ENCODE data around the gene SCLY.

SCLY gene

DNA sequence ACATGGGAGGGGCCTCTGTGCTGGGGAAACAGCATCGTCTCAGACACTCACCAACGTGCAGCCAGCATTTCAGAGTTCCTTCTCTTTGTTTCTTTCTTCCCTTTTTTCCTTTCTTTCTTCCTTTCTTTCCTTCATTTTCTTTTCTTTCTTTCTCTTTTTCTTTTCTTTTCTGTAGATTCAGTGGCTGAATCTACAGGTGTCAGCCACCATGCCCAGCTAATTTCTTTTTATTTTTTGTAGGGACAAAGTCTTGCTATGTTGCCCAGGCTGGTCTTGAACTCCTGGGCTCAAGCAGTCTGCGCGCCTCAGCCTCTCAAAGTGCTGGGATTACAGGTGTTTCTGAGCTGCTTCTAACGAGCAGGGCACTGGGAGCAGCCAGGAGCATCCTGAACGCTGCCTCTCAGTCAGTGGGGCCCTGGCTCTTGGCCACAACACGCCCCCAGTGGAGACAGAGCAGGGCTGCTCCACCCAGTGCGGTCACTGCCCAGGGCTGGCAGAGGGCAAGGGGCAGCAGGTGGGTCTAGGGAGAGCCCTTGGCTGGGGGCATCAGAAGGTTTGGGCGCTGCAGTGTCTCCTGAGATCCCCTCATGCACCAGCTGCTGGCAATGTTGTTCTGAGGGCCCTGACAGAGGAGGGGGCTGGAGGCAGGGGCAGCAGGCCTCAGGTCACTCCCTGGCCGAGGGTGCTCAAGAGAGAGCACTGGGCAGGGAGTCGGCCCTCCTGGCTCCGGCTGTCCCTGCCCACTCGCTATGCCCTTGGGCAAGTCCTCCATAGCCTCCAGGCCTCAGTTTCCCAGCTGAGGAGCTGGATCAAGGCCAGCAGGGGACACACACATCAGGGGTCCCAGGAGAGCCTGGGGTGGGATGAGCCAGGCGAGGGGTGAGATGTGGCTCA, 72.9 kb downstream of the SCLY start:
- no peaks in the 10 kb centered on the region for H3K27me3 ChIP-seq (ENCODE audit: control insufficient read depth, insufficient read depth, low read length)
- H3K36me3 ChIP-seq (ENCODE audit: control insufficient read depth, low read depth, low read length): no peaks in the 10 kb centered on the region
- no peaks in the 10 kb centered on the region for H3K9me3 ChIP-seq (ENCODE audit: control insufficient read depth, low read depth, low read length)
- no peaks in the 10 kb centered on the region for H3K4me1 ChIP-seq (ENCODE audit: control insufficient read depth, low read depth, low read length)
- H3K4me3 ChIP-seq (ENCODE audit: low read length): no peak overlapping the region
- H3K9ac ChIP-seq (ENCODE audit: low read length): no peak overlapping the region
- H3K27ac ChIP-seq (ENCODE audit: low read length): no peak overlapping the region

- H3K4me1 ChIP-seq (ENCODE audit: control insufficient read depth, low read depth, low read length): no peaks in the 10 kb centered on the region
- no peak overlapping the region for H3K27ac ChIP-seq (ENCODE audit: low read length)
- H3K9me3 ChIP-seq (ENCODE audit: control insufficient read depth, low read depth, low read length): no peaks in the 10 kb centered on the region
- H3K4me3 ChIP-seq (ENCODE audit: low read length): no peak overlapping the region
- no peaks in the 10 kb centered on the region for H3K27me3 ChIP-seq (ENCODE audit: control insufficient read depth, insufficient read depth, low read length)
- no peaks in the 10 kb centered on the region for H3K36me3 ChIP-seq (ENCODE audit: control insufficient read depth, low read depth, low read length)
- no peak overlapping the region for H3K9ac ChIP-seq (ENCODE audit: low read length)
Observed at GRCh38 chr2:238134393-238134785, 73.6 kb downstream of the SCLY start.

DNA sequence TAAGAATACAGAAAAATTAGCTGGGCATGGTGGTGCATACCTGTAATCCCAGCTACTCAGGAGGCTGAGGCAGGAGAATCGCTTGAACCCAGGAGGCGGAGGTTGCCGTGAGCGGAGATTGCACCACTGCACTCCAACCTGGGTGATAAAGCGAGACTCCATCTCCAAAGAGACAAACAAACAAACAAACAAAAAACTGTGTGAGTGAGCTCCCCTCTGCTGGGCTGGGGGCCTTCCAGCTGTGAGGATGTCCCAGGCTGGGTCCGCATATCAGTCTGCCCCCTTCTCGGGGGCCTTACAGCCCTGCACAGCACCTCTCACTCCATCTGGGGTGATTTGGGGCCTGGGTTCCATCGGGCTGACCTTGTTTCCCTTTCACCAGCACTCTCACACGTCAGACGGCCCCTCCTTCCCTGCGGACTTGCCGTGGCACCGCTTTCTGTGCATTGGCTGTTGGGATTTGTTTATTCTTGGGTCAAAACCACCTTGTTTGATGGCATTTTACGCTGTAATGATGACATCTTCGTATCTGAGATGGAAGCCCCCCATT, 74.9 kb downstream of the SCLY start:
- Histone ChIP-seq H3K9me3 (ENCODE audit: control insufficient read depth, low read depth, low read length) (no peaks in the 10 kb centered on the region), H3K4me3 (ENCODE audit: low read length) (no peak overlapping the region), H3K27me3 (ENCODE audit: control insufficient read depth, insufficient read depth, low read length) (no peaks in the 10 kb centered on the region), H3K36me3 (ENCODE audit: control insufficient read depth, low read depth, low read length) (no peaks in the 10 kb centered on the region), H3K9ac (ENCODE audit: low read length) (no peak overlapping the region), H3K27ac (ENCODE audit: low read length) (no peak overlapping the region), H3K4me1 (ENCODE audit: control insufficient read depth, low read depth, low read length) (no peaks in the 10 kb centered on the region)

DNA sequence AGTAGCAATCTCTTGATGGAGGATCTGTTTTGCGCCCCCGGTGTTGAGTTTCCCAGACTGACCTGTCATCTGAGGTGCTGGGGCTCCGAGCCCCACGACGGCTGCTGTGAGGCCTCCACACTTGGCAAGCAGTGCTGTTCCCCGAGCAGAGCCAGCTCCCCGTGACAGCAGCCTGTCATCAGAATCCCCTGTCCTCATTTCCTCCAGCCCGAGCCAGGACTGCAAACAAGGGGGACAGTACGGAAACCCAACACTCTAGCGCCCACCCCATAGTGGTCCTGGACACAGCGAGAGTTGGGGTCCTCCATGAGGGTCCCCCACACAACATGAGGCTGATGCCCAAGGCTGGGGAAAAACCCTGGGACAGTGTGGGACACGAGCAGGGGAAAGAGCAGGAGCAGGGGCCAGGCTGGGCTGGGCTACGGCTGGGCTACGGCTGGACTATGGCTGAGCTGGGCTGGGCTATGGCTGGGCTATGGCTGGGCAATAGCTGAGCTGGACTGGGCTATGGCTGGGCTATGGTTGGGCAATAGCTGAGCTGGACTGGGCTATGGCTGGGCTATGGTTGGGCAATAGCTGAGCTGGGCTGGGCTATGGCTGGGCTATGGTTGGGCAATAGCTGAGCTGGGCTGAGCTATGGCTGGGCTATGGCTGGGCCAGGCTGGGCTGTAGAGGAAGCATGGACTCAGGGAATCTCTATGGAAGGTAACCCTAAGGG, 76.2 kb downstream of the SCLY start:
- Histone ChIP-seq H3K9ac (ENCODE audit: low read length) (no peak overlapping the region), H3K9me3 (ENCODE audit: control insufficient read depth, low read depth, low read length) (no peaks in the 10 kb centered on the region), H3K27me3 (ENCODE audit: control insufficient read depth, insufficient read depth, low read length) (no peaks in the 10 kb centered on the region), H3K36me3 (ENCODE audit: control insufficient read depth, low read depth, low read length) (no peaks in the 10 kb centered on the region), H3K27ac (ENCODE audit: low read length) (no peak overlapping the region), H3K4me1 (ENCODE audit: control insufficient read depth, low read depth, low read length) (no peaks in the 10 kb centered on the region), H3K4me3 (ENCODE audit: low read length) (no peak overlapping the region)

- Histone ChIP-seq H3K9me3 (ENCODE audit: control insufficient read depth, low read depth, low read length) (no peaks in the 10 kb centered on the region), H3K4me1 (ENCODE audit: control insufficient read depth, low read depth, low read length) (no peaks in the 10 kb centered on the region)
Observed at GRCh38 chr2:238137885-238138284, 77.1 kb downstream of the SCLY start.

DNA sequence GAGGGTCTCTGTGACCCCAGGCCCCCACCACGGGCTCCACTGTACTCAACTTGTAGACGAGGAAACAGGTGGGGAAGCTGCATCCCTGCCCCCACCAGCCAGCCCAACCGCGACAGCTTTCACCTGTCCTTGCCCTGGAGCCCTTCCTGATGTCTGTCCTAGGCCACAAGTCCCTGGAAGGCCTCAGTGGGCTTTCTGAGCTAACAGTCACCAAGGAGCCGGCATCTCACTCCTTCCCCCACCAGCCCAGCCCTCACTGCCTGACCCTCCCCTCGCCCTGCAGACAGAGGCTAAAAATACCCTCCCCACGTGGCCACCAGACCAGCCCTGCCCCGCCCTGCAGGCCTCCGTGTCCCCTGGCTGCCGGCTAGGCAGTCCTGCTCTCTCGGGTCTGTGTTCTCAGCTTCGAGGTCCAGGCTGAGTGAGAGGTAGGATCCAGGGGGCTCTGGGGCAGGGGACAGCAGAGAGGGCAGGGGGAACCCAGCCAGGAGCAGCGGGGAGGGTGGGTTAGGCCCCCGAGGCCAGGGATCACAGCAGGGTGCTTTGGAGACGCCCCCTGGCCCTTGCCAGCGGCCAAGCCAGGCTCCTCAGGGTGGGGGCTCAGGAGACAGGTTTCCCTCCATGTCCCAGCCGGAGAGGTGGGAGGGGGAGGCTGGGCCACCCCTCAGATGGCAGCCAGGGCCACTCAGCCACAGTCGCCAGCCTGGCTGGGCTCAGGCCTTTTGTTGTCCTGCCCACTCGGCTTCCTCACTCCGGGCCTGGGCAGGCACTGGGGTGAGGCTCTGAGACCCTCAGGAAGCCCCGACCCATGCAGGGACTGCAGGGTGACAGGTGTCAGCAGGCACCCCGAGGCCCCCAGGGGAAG, 77.8 kb downstream of the SCLY start, which contains the start of gene KLHL30:
Gene KLHL30, plus strand, starts transcription at position 338 of the 865 bp plus-strand sequence. CDS start 2,087 bp downstream, outside the sequence.
- Histone ChIP-seq H3K9me3 (ENCODE audit: control insufficient read depth, low read depth, low read length) (no peaks in the 10 kb centered on the region), H3K4me1 (ENCODE audit: control insufficient read depth, low read depth, low read length) (no peaks in the 10 kb centered on the region), H3K4me3 (ENCODE audit: low read length) (no peak within 1 kb of the TSS), H3K27ac (ENCODE audit: low read length) (no peak within 1 kb of the TSS), H3K9ac (ENCODE audit: low read length) (no peak within 1 kb of the TSS), H3K27me3 (ENCODE audit: control insufficient read depth, insufficient read depth, low read length) (no peaks in the 10 kb centered on the region), H3K36me3 (ENCODE audit: control insufficient read depth, low read depth, low read length) (no peaks in the 10 kb centered on the region)

More at GRCh38 chr2:238137885-238138284, 77.1 kb downstream of the SCLY start:
- H3K27ac ChIP-seq (ENCODE audit: low read length): no peak overlapping the region
- H3K9ac ChIP-seq (ENCODE audit: low read length): no peak overlapping the region
- H3K36me3 ChIP-seq (ENCODE audit: control insufficient read depth, low read depth, low read length): no peaks in the 10 kb centered on the region
- no peaks in the 10 kb centered on the region for H3K27me3 ChIP-seq (ENCODE audit: control insufficient read depth, insufficient read depth, low read length)
- no peak overlapping the region for H3K4me3 ChIP-seq (ENCODE audit: low read length)

DNA sequence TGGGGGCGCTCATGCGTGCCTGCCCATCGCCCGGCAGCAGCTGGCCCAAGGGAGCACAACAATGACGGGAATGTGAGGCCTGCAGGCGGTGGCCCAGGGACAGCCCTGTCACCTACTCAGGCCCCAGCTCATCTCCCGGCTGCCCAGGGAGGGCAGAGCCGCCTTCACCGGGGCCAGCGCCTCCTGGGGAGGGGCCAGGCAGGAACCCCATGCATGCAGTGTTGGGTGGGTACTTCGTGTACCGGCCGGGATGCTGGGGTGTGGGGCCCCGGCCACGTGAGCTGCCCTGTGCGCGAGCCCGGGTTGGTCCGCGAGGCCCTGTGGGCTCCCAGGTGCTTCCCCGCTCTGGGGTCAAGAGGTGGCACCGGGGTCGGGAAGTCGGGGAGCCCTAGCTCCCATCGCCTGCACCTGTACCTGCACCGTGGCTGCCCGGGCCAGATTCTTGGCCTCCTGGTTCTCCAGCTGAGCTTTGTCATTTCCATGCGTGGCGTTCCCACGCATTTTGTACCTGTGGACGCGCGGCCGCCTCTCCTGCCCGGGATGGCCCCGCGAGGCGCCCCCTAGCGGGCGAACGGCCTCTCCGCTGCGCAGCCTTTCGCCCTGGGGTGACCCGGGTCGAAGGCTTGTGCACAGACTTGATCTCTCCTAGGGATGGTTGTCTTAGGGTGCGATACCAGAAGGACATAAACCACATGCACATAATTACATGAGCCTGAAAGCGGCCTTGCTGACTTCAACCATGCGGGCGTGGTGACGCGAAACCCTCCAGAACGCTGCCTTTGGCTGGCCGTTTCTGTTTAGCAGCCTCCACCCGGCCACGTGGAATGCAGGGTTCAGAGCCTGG, 78.6 kb downstream of the SCLY start:
- Histone ChIP-seq H3K4me1 (ENCODE audit: control insufficient read depth, low read depth, low read length) (no peaks in the 10 kb centered on the region), H3K27ac (ENCODE audit: low read length) (no peak overlapping the region), H3K4me3 (ENCODE audit: low read length) (no peak overlapping the region), H3K27me3 (ENCODE audit: control insufficient read depth, insufficient read depth, low read length) (no peaks in the 10 kb centered on the region), H3K9me3 (ENCODE audit: control insufficient read depth, low read depth, low read length) (no peaks in the 10 kb centered on the region), H3K36me3 (ENCODE audit: control insufficient read depth, low read depth, low read length) (no peaks in the 10 kb centered on the region), H3K9ac (ENCODE audit: low read length) (no peak overlapping the region)

DNA sequence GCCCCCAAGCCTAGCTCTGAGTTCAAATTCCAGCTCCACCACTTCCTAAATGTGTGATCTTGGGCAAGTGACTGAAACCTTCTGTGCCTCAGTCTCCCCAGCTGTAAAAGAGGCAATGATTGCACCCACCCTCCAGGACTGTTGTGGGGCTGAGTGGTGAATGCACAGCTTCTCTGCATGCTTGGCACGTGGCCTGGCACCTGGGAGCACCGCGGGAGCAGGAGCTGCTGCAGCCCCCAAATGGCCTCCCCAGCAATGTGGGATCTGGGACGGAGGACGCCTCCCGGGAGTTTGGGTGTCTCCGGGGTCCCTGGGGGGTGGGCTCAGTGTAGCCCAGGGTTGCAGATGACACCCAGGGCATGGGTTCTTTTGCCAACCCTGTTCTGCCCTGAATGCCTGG, 79.2 kb downstream of the SCLY start:
- no peak overlapping the region for H3K4me3 ChIP-seq (ENCODE audit: low read length)
- no peak overlapping the region for H3K9ac ChIP-seq (ENCODE audit: low read length)
- H3K36me3 ChIP-seq (ENCODE audit: control insufficient read depth, low read depth, low read length): no peaks in the 10 kb centered on the region
- no peaks in the 10 kb centered on the region for H3K4me1 ChIP-seq (ENCODE audit: control insufficient read depth, low read depth, low read length)
- no peaks in the 10 kb centered on the region for H3K27me3 ChIP-seq (ENCODE audit: control insufficient read depth, insufficient read depth, low read length)
- no peaks in the 10 kb centered on the region for H3K9me3 ChIP-seq (ENCODE audit: control insufficient read depth, low read depth, low read length)
- no peak overlapping the region for H3K27ac ChIP-seq (ENCODE audit: low read length)

DNA sequence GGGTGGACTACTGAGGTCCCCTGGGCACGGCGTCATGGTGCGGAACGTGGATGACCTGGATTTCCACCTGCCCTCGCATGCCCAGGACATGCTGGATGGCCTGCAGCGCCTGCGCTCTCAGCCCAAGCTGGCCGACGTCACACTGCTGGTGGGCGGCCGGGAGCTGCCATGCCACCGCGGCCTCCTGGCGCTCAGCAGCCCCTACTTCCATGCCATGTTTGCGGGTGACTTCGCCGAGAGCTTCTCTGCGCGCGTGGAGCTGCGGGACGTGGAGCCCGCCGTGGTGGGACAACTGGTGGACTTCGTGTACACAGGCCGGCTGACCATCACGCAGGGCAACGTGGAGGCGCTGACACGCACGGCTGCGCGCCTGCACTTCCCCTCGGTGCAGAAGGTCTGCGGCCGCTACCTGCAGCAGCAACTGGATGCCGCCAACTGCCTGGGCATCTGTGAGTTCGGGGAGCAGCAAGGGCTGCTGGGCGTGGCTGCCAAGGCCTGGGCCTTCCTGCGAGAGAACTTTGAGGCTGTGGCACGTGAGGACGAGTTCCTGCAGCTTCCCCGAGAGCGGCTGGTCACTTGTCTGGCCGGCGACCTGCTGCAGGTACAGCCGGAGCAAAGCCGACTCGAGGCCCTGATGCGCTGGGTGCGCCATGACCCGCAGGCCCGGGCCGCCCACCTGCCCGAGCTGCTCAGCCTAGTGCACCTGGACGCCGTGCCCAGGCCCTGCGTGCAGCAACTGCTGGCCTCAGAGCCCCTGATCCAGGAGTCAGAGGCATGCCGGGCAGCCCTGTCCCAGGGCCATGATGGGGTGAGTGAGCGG, 80.1 kb downstream of the SCLY start:
- Histone ChIP-seq H3K4me1 (ENCODE audit: control insufficient read depth, low read depth, low read length) (no peaks in the 10 kb centered on the region), H3K4me3 (ENCODE audit: low read length) (no peak overlapping the region), H3K9me3 (ENCODE audit: control insufficient read depth, low read depth, low read length) (no peaks in the 10 kb centered on the region), H3K9ac (ENCODE audit: low read length) (no peak overlapping the region), H3K36me3 (ENCODE audit: control insufficient read depth, low read depth, low read length) (no peaks in the 10 kb centered on the region), H3K27me3 (ENCODE audit: control insufficient read depth, insufficient read depth, low read length) (no peaks in the 10 kb centered on the region), H3K27ac (ENCODE audit: low read length) (no peak overlapping the region)
